ENCODE results near the gene SLC9A1. TPM values are rescaled to one million over a fixed set of nuclear protein-coding genes. Genes with fewer than 3 reads are reported as not detected.

The SLC9A1 gene
- total RNA-seq, 4 donors from 2014 or later, result 7.3 to 16.0 (median 10.9) TPM

DNA sequence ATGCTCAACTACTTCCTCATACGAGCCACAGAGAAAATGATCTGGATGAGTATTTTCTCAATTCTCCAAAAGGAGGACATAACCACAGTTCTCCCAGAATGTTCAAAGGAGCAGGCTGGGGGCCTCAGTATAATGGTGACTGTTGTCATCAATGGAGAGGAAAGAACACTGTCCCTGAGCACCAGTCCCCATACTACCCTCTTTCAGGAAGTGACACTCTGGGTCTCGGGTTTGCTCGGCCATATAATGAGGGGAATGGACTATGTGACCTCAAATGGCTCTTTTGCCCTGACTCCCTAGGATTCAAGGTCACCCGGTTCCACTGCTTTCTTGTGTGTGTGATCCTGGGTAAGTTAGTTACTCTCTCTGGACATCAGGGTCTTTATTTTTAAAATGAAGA, 22.8 kb downstream of the SLC9A1 start:
- TF ChIP-seq, protein P1, sequence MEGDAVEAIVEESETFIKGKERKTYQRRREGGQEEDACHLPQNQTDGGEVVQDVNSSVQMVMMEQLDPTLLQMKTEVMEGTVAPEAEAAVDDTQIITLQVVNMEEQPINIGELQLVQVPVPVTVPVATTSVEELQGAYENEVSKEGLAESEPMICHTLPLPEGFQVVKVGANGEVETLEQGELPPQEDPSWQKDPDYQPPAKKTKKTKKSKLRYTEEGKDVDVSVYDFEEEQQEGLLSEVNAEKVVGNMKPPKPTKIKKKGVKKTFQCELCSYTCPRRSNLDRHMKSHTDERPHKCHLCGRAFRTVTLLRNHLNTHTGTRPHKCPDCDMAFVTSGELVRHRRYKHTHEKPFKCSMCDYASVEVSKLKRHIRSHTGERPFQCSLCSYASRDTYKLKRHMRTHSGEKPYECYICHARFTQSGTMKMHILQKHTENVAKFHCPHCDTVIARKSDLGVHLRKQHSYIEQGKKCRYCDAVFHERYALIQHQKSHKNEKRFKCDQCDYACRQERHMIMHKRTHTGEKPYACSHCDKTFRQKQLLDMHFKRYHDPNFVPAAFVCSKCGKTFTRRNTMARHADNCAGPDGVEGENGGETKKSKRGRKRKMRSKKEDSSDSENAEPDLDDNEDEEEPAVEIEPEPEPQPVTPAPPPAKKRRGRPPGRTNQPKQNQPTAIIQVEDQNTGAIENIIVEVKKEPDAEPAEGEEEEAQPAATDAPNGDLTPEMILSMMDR (IDR thresholded peaks at IDR 0.05; ENCODE audit: low read depth), result no peak

GRCh38 chr1:27130798-27131197, 24.1 kb downstream of the SLC9A1 start:
- TF ChIP-seq, protein P1 (IDR thresholded peaks at IDR 0.05; ENCODE audit: low read depth), result no peak

GRCh38 chr1:27129225-27129624, 25.7 kb downstream of the SLC9A1 start:
- TF ChIP-seq, protein P1 (IDR thresholded peaks at IDR 0.05; ENCODE audit: low read depth), result no peak

DNA sequence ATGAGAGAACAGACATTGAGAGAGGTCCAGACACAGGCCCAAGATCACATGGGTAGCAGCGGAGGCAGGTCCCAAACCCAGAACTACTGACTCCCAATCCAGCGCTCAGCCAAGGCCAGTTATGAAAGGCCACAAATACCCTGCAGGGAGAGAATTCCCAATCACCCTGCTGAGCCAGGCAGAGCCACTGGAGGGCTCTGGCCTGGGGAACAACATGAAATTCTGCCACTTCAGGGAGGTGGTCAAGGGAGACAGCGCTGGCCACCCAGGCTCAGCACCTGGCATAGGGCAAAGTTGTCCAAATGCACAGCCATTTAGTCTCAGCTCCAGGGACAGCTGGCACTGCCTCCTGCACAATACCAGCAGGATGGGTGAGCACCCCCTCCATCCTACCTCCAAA, 27.5 kb downstream of the SLC9A1 start:
- TF ChIP-seq, protein P1 (IDR thresholded peaks at IDR 0.05; ENCODE audit: low read depth), result no peak

GRCh38 chr1:27126391-27126790, 28.5 kb downstream of the SLC9A1 start:
- TF ChIP-seq, protein P1 (IDR thresholded peaks at IDR 0.05; ENCODE audit: low read depth), result no peak

- TF ChIP-seq, protein P1 (IDR thresholded peaks at IDR 0.05; ENCODE audit: low read depth), result no peak
These were observed 30.5 kb downstream of the SLC9A1 start for GRCh38 chr1:27124405-27124804.

DNA sequence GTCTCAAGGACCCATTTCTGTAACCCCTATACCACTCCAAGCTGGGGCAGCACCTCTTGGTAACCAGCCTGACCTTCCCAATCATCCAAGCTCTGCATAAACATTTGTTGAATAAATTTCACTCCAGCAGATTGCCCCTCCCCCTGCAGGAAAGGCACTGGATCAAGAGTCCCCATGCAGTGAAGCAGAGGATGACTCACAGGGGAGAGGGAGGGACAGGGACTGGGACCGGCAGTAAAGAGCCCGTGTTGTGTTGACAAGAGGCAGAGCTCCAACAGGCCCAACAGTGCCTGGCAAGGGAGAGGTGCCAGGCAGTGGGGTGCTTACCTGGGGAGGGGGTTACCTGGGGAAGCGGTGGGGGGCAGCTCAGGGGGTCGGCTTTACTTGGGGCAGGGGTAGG, 32.3 kb downstream of the SLC9A1 start:
- TF ChIP-seq, protein P1 (IDR thresholded peaks at IDR 0.05; ENCODE audit: low read depth), result no peak
